NCI-H1694 (cell line): ENCODE results near the gene PLCL1.

ENCODE experiments used
- DNase-seq: peaks from one replicate; lab custom pipeline; 2025; lab: John Stamatoyannopoulos, UW

The PLCL1 gene

GRCh38 chr2:198117406-198118041, 313.1 kb downstream of the PLCL1 start:
- DNase-seq = no peak

- no peak for DNase-seq
Measured at GRCh38 chr2:198127627-198128026, 323.2 kb downstream of the PLCL1 start.

DNA sequence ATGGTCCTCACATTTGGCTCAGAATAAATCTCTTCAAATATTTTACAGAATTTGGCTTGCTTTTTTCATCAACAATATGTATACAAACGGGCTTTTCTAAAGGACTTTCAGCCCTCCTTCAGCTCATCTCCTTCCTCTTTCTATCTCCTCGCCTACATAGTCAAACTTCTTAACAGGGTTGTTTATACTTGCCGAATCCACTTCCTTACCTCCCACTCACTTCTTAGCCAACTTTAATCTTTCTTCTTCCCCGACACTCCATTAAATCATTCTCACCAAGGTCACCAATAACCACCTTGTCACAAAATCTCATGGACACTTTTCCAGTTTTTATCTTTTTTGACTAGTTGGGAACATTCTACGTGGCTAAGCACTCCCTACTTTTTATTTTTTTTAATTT, 325.2 kb downstream of the PLCL1 start:
- DNase-seq = no peak

DNA sequence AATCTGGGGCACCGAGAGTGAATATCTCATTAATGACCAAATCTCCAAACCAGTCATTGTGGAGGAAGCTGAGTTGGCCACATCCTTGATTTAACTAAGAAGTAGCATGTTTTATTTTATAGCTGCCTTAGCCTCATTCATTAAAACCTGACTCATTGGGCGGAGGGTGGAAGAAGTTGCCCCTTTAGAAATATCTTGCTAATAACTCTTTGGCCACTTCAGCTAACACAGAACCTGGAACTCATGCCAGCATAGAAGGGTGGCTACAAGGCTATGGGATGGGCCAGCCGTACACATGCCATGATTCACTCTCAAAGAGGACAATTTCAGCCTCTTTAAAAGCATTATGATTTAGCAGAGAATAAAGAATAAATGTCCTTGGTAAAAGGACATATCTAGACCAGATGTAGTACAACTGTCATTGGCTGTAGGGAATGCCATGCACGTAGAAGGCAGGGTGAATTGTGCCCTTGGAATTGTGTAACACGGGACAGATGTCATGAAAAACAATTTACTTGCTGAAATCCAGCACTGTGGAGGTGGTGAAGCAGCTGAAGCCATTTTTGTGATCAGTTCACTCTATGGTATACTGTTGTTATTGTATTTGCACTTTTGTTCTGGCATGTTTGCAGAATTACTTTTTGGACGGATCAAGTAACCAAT, 330.0 kb downstream of the PLCL1 start:
- no peak for DNase-seq

DNA sequence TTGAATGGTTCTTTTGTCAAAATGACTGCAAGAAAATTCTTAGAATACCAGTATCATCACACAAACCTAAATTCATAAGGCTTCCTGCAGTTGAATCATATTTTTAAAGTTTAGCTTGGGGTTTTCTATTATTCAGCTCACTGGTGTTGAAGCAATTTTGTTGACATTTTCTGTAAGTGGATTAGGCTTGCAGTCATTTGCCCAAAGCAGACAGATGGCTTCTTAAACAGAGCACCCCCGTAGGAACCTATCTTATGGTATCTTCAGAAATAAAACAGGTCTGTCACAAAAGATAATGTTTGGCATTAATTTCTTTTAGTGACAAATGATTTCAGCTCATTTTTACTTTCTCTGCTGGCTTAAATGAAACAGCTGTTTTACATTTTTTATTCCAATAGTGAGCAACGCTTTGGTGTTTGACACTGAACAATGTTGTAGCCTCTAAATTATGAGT, 331.1 kb downstream of the PLCL1 start:
- no peak for DNase-seq

GRCh38 chr2:198136142-198136541, 331.7 kb downstream of the PLCL1 start:
- DNase-seq = no peak

GRCh38 chr2:198137733-198138132, 333.3 kb downstream of the PLCL1 start:
- DNase-seq = no peak

DNA sequence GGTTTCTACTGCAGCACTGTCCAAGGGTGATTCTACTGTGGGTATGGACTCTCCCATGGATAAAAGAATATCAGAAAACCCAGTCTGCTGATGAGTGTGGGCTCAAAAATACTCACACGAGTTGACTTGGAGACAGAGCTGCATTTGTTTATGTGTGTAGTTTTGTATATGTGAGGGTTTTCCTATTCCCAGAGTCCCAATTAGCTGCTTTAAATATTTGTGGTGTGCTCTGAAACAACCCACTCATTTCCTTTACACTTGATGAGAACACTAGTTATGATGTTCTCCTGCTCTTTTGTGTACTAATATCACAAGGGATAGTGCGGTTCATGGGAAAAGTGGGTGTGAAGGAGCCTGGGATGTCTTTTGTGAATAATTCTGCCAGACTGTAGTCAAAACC, 337.3 kb downstream of the PLCL1 start:
- DNase-seq = no peak

DNA sequence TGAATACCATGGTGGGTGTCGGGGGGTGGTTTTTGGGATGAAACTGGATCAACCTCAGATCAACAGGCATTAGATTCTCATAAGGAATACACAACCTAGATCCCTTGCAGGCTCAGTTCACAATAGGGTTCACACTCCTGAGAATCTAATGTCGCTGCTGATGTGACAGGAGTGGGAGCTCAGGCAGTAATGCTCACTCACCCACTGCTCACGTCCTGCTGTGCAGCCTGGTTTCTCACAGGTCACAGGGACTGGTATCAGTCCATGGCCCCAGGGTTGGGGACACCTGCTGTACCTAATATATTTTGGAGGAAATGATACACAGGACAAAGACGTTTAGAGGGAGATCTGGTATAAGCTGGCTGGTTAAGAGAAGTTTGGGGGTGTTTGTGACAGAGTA, 338.8 kb downstream of the PLCL1 start:
- no peak for DNase-seq

- DNase-seq = no peak
Measured at GRCh38 chr2:198143793-198144192, 339.4 kb downstream of the PLCL1 start.

DNA sequence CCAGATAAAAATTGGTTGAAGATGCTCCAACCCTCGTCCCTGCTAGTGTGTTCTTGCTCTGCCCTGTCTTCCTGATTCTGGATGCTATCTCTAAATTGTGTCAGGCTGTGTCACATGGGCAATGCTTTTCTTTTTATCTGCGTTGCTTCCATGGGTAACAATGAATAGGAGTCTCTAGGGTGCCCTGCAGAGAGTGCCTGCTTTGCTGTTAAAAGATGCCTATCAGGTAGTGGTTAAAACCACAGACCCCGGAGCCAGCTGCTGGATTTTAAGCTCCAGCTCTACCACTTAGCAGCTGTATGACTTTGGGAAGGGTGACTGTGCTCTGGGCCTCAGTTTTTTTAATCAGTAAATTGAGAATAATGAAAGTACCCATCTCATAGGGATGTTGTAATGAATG, 340.3 kb downstream of the PLCL1 start:
- no peak for DNase-seq

GRCh38 chr2:198146346-198146940, 342.1 kb downstream of the PLCL1 start:
- no peak for DNase-seq

DNA sequence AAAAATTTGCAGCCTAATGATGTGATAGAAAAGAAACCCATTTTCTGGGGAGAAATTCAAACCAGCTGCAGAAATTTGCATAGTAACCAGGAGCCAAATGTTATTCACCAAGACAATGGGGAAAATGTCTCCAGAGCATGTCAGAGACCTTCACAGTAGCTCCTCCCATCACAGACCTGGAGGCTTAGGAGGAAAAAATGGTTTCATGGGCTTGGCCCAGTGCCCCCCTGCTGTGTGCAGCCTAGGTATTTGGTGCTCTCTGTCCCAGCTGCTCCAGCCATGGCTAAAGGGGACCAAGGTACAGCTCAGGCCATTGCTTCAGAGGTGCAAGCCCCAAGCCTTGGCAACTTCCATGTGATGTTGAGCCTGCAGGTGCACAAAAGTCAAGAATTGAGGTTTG, 352.9 kb downstream of the PLCL1 start:
- DNase-seq = no peak

DNA sequence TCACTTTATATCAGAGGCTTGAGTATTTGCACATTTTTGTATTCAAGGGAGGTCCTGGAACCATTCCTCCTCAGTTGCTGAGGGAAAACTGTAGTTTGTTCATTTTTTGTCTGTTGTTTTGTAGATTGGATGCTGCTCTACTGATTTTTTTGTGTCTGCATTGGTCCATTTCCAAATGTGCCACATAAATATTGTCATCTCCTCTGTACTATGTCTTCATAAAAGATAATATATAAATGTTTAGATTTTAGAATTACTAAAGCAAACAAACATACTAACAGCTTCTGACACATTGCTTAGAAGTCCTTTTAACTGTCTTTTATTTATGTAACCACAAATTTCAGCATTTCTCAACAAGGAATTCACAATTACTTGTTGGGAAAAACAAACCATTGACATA, 356.8 kb downstream of the PLCL1 start:
- DNase-seq = no peak

DNA sequence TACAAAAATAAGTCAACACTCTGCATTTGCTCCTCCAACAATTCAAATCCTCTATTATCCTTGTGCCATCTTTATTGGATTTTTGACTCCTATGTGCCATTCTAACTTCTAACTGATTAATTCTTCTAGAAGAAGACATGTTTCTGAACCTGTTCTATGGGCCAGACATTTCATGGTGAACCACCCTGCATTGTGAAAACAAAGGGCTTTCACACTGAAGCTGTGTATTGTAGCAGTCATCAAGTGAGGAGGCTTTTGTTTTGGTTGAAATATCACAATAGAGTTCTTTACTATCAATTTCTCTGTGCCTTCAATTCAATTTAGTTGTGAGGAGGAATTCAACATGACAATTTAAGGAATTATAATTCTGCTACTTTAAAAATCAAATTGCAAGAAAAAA, 357.9 kb downstream of the PLCL1 start:
- no peak for DNase-seq

- no peak for DNase-seq
Measured at GRCh38 chr2:198164843-198165242, 360.4 kb downstream of the PLCL1 start.

GRCh38 chr2:198165289-198165688, 360.9 kb downstream of the PLCL1 start:
- no peak for DNase-seq

DNA sequence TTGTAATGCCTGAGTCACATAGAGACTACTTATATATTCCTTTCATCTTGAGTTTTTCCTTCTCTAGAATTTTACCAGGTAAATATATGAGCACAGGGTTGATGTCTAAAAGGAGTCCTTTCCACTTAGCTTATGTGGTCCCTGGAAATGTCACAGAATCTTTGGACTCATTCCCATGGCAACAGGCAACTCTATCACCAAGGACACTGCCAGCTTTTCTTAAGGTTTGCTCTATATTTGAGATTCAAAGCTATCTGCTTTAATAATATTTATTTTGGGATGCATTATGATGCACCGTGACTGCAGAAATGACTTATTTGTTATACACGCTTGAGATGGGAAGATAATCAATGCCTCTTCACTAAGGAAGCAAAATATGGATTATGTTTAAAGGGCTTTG, 363.0 kb downstream of the PLCL1 start:
- DNase-seq = no peak

DNA sequence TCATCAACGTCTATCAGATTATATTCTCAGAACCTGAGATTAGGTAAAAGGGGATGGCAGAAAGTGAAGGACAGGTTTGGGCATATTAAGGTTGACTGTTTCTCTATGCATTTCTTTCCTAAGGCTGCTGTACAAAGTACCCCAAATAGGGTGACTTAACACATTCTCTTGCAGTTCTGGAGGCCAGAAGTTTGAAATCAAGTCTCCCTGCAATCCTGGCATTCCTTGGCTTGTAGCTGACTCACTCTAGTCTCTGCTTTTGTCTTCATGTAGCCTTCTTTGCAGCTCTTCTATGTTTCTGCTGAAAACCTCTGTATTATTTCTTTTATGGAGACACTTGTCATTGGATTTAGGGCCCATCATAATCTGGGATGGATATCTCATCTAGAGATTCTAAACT, 364.3 kb downstream of the PLCL1 start:
- no peak for DNase-seq

GRCh38 chr2:198173242-198173641, 368.8 kb downstream of the PLCL1 start:
- DNase-seq = no peak

DNA sequence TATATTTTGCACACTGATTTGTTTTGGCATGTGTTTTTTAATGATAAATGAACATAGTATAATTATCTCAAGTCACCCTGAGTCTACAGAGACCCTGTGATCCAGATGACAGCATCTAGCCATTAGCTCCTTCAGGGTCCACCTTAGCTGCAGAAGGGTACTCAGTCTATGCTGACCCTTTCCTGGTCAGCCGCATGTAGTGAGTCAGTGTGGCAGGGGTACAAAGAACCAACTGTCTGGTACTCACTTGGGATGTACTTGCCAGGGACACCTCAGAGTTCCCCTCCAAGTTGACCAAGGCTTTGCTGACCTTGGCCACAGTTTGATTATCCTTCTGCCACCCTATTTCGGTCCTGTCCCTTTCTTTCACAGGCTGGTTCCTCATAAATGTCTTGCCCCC, 369.5 kb downstream of the PLCL1 start:
- no peak for DNase-seq

DNA sequence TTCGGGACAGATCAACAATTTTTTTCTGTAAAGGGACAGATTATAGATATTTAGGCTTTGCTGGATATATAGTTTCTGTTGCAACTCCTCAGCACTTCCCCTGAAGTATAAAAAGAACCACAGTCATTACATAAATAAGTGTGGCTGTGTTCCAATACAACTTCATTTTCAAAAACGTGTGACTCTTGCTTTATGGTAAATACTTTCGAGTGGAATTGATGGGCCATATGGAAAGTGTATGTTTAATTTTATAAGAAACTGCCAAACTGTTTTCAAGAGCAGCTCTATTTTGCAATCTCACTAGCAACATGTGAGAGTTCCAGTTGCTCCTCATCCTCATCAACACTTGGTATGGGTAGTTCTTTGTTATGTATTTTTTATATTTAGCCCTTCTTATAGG, 370.9 kb downstream of the PLCL1 start:
- DNase-seq = no peak

DNA sequence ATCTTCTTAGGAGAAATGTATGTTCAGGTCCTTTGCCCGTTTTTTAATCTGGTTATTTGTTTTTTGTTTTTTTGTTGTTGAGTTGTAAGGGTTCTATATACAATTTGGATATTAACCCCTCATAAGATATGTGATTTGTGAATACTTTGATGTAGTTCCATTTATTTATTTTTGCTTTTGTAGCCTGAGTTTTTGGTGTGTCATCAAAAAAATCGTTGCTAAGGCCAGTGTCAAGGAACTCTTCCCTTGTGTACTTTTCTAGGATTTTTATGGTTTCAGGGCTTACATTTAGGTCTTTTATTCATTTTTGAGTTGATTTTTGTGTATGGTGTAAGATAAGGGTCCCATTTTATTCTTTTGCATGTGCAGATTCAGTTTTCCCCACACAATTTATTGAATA, 372.6 kb downstream of the PLCL1 start:
- no peak for DNase-seq

- DNase-seq = no peak
Measured at GRCh38 chr2:198178766-198179165, 374.4 kb downstream of the PLCL1 start.
